T-cell (primary cell): ENCODE measurements around the gene TMTC1. TPM values are rescaled to one million over a fixed set of nuclear protein-coding genes. Genes with fewer than 3 reads are reported as not detected.

Experiments
- ATAC-seq, 4 experiments: fragments of 200-7000 bp in 3 of 4; fragments of 150-1000 bp in 1 of 4; cut with Tn5 transposase; replicated peaks in 1 of 4; 1 replicate in 3 of 4; 2 replicates in 1 of 4; pipeline ENCODE4 v1.10.0; 2021; ENCODE audit warnings: moderate library complexity in 3 of 4, mild to moderate bottlenecking in 2 of 4, moderate number of reproducible peaks in 1 of 4
- CTCF ChIA-PET, 2 donors: fragments of 300-600 bp; sonication (Branson Sonifier 250); formaldehyde crosslinking; loops; one replicate each; lab custom pipeline; 2022; ENCODE audit warnings: antibody characterized with exemption in 2 of 2; lab: Charles Lee
- POLR2A ChIA-PET, 2 donors: fragments of 300-600 bp; sonication (Branson Sonifier 250); formaldehyde crosslinking; loops; one replicate each; lab custom pipeline; 2022; ENCODE audit warnings: antibody characterized with exemption in 2 of 2; lab: Charles Lee
- DNase-seq, 35 experiments: peaks; one replicate each; pipeline versions ENCODE4 v3.0.0 to v3.0.0-alpha.2; 2013 to 2023
- H3K27ac ChIP-seq: one replicate; pipeline ENCODE4 v1.5.1; 2013; ENCODE audit warnings: low read length
- H3K27me3 ChIP-seq, 2 experiments: replicated peaks in 1 of 2; 1 replicate in 1 of 2; 2 replicates in 1 of 2; pipeline versions ENCODE4 v1.6.1 to v1.7.0; 2013; ENCODE audit warnings: low read length in 1 of 2, mixed read lengths in 1 of 2; ENCODE audit not compliant: control insufficient read depth in 2 of 2, insufficient read depth in 2 of 2; ENCODE audit errors: extremely low read depth in 1 of 2
- H3K36me3 ChIP-seq, 2 donors: 1 replicate in 1 of 2; 2 replicates in 1 of 2; pipeline versions ENCODE4 v1.6.1 to v1.7.0; 2013; ENCODE audit warnings: low read length in 1 of 2; ENCODE audit not compliant: control insufficient read depth in 2 of 2, insufficient read depth in 1 of 2; ENCODE audit errors: extremely low read depth in 1 of 2
- H3K4me1 ChIP-seq, 2 experiments: 1 replicate in 1 of 2; 2 replicates in 1 of 2; pipeline versions ENCODE4 v1.6.1 to v1.7.0; 2013; ENCODE audit warnings: low read length in 2 of 2, mixed read lengths in 1 of 2; ENCODE audit not compliant: insufficient read depth in 2 of 2, control insufficient read depth in 1 of 2; ENCODE audit errors: extremely low read depth in 1 of 2
- H3K4me3 ChIP-seq, 2 donors: 1 replicate in 1 of 2; 2 replicates in 1 of 2; pipeline versions ENCODE4 v1.5.1 to v1.7.0; 2013; ENCODE audit warnings: mild to moderate bottlenecking in 2 of 2, low read length in 1 of 2, moderate library complexity in 1 of 2; ENCODE audit not compliant: control insufficient read depth in 1 of 2; ENCODE audit errors: extremely low read depth in 1 of 2
- H3K9me3 ChIP-seq: 2 replicates; pipeline ENCODE4 v1.7.0; 2013
- H3K27ac Mint-ChIP-seq, 2 donors: one replicate each; pipeline ENCODE4 v1.8.0; 2020 to 2021; ENCODE audit warnings: mild to moderate bottlenecking in 2 of 2, mixed read lengths in 2 of 2
- H3K27me3 Mint-ChIP-seq, 2 donors: one replicate each; pipeline ENCODE4 v1.8.0; 2021 to 2022; ENCODE audit warnings: mixed read lengths in 2 of 2
- H3K36me3 Mint-ChIP-seq: one replicate; pipeline ENCODE4 v1.8.0; 2021; ENCODE audit warnings: mixed read lengths
- H3K4me1 Mint-ChIP-seq, 3 donors: one replicate each; pipeline ENCODE4 v1.8.0; 2020 to 2022; ENCODE audit warnings: mixed read lengths in 3 of 3, mild to moderate bottlenecking in 1 of 3
- H3K4me3 Mint-ChIP-seq, 3 donors: one replicate each; pipeline ENCODE4 v1.8.0; 2020 to 2022; ENCODE audit warnings: mild to moderate bottlenecking in 3 of 3, mixed read lengths in 3 of 3, moderate library complexity in 3 of 3
- H3K9me3 Mint-ChIP-seq, 3 donors: one replicate each; pipeline ENCODE4 v1.8.0; 2020 to 2022; ENCODE audit warnings: mixed read lengths in 3 of 3
- WGBS: methylation state at CpG from one replicate; pipeline ENCODE4 v1.1.5; 2013; ENCODE audit warnings: missing lambda C conversion rate; ENCODE audit not compliant: insufficient coverage; 5-methylcytosine and 5-hydroxymethylcytosine counted together
- total RNA-seq, 35 experiments: library from RNA in 6 of 35; stranded (reverse) in 6 of 35; fragments of 120-200 nt in 1 of 35; gene quantifications; one replicate each; pipeline versions ENCODE4 v1.2.1 to v1.2.4 and lab custom pipeline; 2013 to 2026

The TMTC1 gene
- total RNA-seq, 5 donors from 2014 or later (not counting 1 experiment from before 2014, with no cell fraction given): 0.10 to 0.44 (median 0.29) TPM; not detected in 1

- H3K27ac Mint-ChIP-seq: no peak overlapping the region
- no peak for ATAC-seq
- CTCF ChIA-PET: no interaction called here
- Histone ChIP-seq H3K9me3 (no peaks in the 10 kb centered on the region), H3K27ac (no peak overlapping the region), H3K27me3 (no peaks in the 10 kb centered on the region), H3K36me3 (no peaks in the 10 kb centered on the region), H3K4me3 (no peak overlapping the region), H3K4me1 (no peaks in the 10 kb centered on the region)
- H3K27me3 Mint-ChIP-seq: no peaks in the 10 kb centered on the region
- no peak overlapping the region for H3K4me3 Mint-ChIP-seq
- 100% methylated on average over 2 of the region's 3 CpGs for WGBS
- H3K4me1 Mint-ChIP-seq: no peaks in the 10 kb centered on the region
- no peaks in the 10 kb centered on the region for H3K9me3 Mint-ChIP-seq
- DNase-seq: no peak
- POLR2A ChIA-PET: interaction anchor here in 1 of 2 donors (0.6 kb wide), 1 partner anchor 298 kb away, joined by 3 read pairs; no protein-coding TSS in a partner anchor
- no peaks in the 10 kb centered on the region for H3K36me3 Mint-ChIP-seq
These were observed 45.4 kb downstream of the TMTC1 start for GRCh38 chr12:29738365-29738764.

- no peak overlapping the region for H3K4me3 Mint-ChIP-seq
- H3K9me3 Mint-ChIP-seq: no peaks in the 10 kb centered on the region
- H3K4me1 Mint-ChIP-seq: no peaks in the 10 kb centered on the region
- CTCF ChIA-PET: no interaction called here
- DNase-seq (no peak), ATAC-seq (no peak)
- Histone ChIP-seq H3K4me1 (no peaks in the 10 kb centered on the region), H3K27ac (no peak overlapping the region), H3K27me3 (no peaks in the 10 kb centered on the region), H3K9me3 (no peaks in the 10 kb centered on the region), H3K4me3 (no peak overlapping the region), H3K36me3 (no peaks in the 10 kb centered on the region)
- no peaks in the 10 kb centered on the region for H3K36me3 Mint-ChIP-seq
- no peak overlapping the region for H3K27ac Mint-ChIP-seq
- POLR2A ChIA-PET: interaction anchor here in 1 of 2 donors (0.6 kb wide), 1 partner anchor 297 kb away, joined by 3 read pairs; no protein-coding TSS in a partner anchor
- 85% methylated on average over 3 of the region's 4 CpGs for WGBS
- no peaks in the 10 kb centered on the region for H3K27me3 Mint-ChIP-seq
These were observed 46.1 kb downstream of the TMTC1 start for GRCh38 chr12:29737644-29738043.

DNA sequence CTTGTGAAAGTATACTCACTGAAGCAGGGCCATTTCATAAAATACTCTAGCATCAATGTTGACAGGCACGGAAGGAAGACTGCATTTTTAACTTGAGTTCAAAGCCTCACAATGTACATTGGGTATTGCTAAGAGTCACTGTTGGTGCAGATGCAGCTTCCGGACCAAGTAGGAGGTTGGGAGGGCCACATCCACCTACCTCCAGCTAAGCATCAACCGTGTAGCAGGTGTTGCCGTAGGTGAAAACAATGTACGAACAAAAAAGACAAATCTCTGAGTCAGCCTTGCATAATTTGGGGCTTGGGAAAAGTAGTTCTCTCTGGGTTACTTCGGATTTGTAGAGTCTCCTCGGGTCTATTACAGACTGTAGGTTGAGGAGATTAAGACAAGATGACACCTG lies 48.1 kb downstream of the TMTC1 start:
- H3K9me3 ChIP-seq: no peaks in the 10 kb centered on the region
- no peaks in the 10 kb centered on the region for H3K4me1 ChIP-seq
- Mint-ChIP-seq H3K27ac (no peak overlapping the region), H3K4me3 (no peak overlapping the region), H3K36me3 (no peaks in the 10 kb centered on the region), H3K4me1 (no peaks in the 10 kb centered on the region), H3K27me3 (no peaks in the 10 kb centered on the region), H3K9me3 (no peaks in the 10 kb centered on the region)
- ChIA-PET CTCF (interaction anchor here in 1 of 2 donors (0.6 kb wide), 1 partner anchor 1116 kb away, joined by 4 read pairs; no protein-coding TSS in a partner anchor), POLR2A (no interaction called here)
- no peak overlapping the region for H3K4me3 ChIP-seq
- DNase-seq (no peak), ATAC-seq (no peak)
- no peaks in the 10 kb centered on the region for H3K36me3 ChIP-seq
- H3K27ac ChIP-seq: no peak overlapping the region
- no peaks in the 10 kb centered on the region for H3K27me3 ChIP-seq
- WGBS: 68% methylated on average over 3 of the region's 7 CpGs

- Histone ChIP-seq H3K4me3 (no peak overlapping the region), H3K4me1 (no peaks in the 10 kb centered on the region), H3K27ac (no peak overlapping the region), H3K36me3 (no peaks in the 10 kb centered on the region), H3K9me3 (no peaks in the 10 kb centered on the region), H3K27me3 (no peaks in the 10 kb centered on the region)
- ChIA-PET POLR2A (no interaction called here), CTCF (no interaction called here)
- Mint-ChIP-seq H3K36me3 (no peaks in the 10 kb centered on the region), H3K27ac (no peak overlapping the region), H3K27me3 (peaks cover 0 to under 1% of the 10 kb centered on the region in 2 donors), H3K4me1 (no peaks in the 10 kb centered on the region), H3K9me3 (no peaks in the 10 kb centered on the region), H3K4me3 (no peak overlapping the region)
- DNase-seq (no peak), ATAC-seq (no peak)
- WGBS: no CpG with 5 or more reads among the region's 6 CpGs
These were observed 49.0 kb downstream of the TMTC1 start for GRCh38 chr12:29734734-29735133.

GRCh38 chr12:29734305-29734704 lies 49.4 kb downstream of the TMTC1 start:
- H3K4me3 ChIP-seq: no peak overlapping the region
- WGBS: 69% methylated on average over 3 of the region's 5 CpGs
- Mint-ChIP-seq H3K4me1 (no peaks in the 10 kb centered on the region), H3K27ac (no peak overlapping the region), H3K9me3 (no peaks in the 10 kb centered on the region), H3K4me3 (no peak overlapping the region), H3K27me3 (peaks cover 0 to 4% of the 10 kb centered on the region in 2 donors), H3K36me3 (no peaks in the 10 kb centered on the region)
- DNase-seq: no peak
- no peaks in the 10 kb centered on the region for H3K27me3 ChIP-seq
- ChIA-PET CTCF (no interaction called here), POLR2A (interaction anchor here in 1 of 2 donors (0.6 kb wide), 1 partner anchor 693 kb away, joined by 3 read pairs; no protein-coding TSS in a partner anchor)
- no peaks in the 10 kb centered on the region for H3K36me3 ChIP-seq
- no peaks in the 10 kb centered on the region for H3K9me3 ChIP-seq
- no peak for ATAC-seq
- no peak overlapping the region for H3K27ac ChIP-seq
- no peaks in the 10 kb centered on the region for H3K4me1 ChIP-seq

GRCh38 chr12:29733501-29733900 lies 50.2 kb downstream of the TMTC1 start:
- Mint-ChIP-seq H3K27me3 (peaks cover 0 to 9% of the 10 kb centered on the region in 2 donors), H3K4me3 (no peak overlapping the region), H3K36me3 (no peaks in the 10 kb centered on the region), H3K9me3 (peaks cover 0 to 5% (median 0%) of the 10 kb centered on the region in 3 donors), H3K27ac (no peak overlapping the region), H3K4me1 (no peaks in the 10 kb centered on the region)
- ChIA-PET POLR2A (interaction anchor here in 1 of 2 donors (0.6 kb wide), 1 partner anchor 694 kb away, joined by 3 read pairs; no protein-coding TSS in a partner anchor), CTCF (no interaction called here)
- H3K4me3 ChIP-seq: no peak overlapping the region
- DNase-seq: no peak
- no peaks in the 10 kb centered on the region for H3K27me3 ChIP-seq
- no peak for ATAC-seq
- no peaks in the 10 kb centered on the region for H3K4me1 ChIP-seq
- no peaks in the 10 kb centered on the region for H3K9me3 ChIP-seq
- H3K27ac ChIP-seq: no peak overlapping the region
- H3K36me3 ChIP-seq: no peaks in the 10 kb centered on the region
- WGBS: 57% methylated on average over 1 of the region's 1 CpG
